H1 (cell line): ENCODE measurements around the gene RASGRP4. TPM values are rescaled to one million over a fixed set of nuclear protein-coding genes. Genes with fewer than 3 reads are reported as not detected.

Experiments
- CTCF ChIA-PET: fragments of 300-600 bp; sonication (Branson Sonifier 250); formaldehyde crosslinking; loops from one replicate; lab custom pipeline; 2021; ENCODE audit not compliant: partially characterized antibody; lab: Charles Lee
- POLR2A ChIA-PET: fragments of 300-600 bp; sonication (Branson Sonifier 250); formaldehyde crosslinking; loops from one replicate; lab custom pipeline; 2021; ENCODE audit warnings: inconsistent platforms; ENCODE audit not compliant: partially characterized antibody; lab: Charles Lee
- DNase-seq, 2 experiments: peaks; one replicate each; pipeline versions ENCODE4 v3.0.0 to v3.0.0-alpha.2; 2010 to 2022; ENCODE audit warnings: low spot score in 2 of 2, low read depth in 1 of 2, mixed read lengths in 1 of 2
- FAIRE-seq: peaks from 2 replicates; lab custom pipeline; 2011; peaks lifted over from hg19 to GRCh38; lab: Jason Lieb, UNC
- H2AFZ ChIP-seq: 2 replicates; pipeline ENCODE4 v1.8.1; 2012; ENCODE audit warnings: low read length, inconsistent platforms
- H2AK5ac ChIP-seq: 2 replicates; pipeline ENCODE4 v1.6.1; 2013; ENCODE audit warnings: low read depth, low read length
- H2BK120ac ChIP-seq: replicated peaks from 2 replicates; pipeline ENCODE3; 2013; ENCODE audit warnings: low read depth, low read length, inconsistent platforms
- H2BK12ac ChIP-seq: 2 replicates; pipeline ENCODE4 v1.6.1; 2013; ENCODE audit warnings: low read depth, low read length
- H2BK15ac ChIP-seq: 2 replicates; pipeline ENCODE4 v1.6.1; 2013; ENCODE audit warnings: low read length
- H2BK20ac ChIP-seq: 2 replicates; pipeline ENCODE4 v1.6.1; 2013; ENCODE audit warnings: low read length
- H2BK5ac ChIP-seq: 2 replicates; pipeline ENCODE4 v1.6.1; 2013; ENCODE audit warnings: low read depth, low read length
- H3K14ac ChIP-seq: 2 replicates; pipeline ENCODE4 v1.6.1; 2013; ENCODE audit warnings: inconsistent platforms; ENCODE audit not compliant: insufficient read length
- H3K18ac ChIP-seq: 2 replicates; pipeline ENCODE4 v1.6.1; 2013; ENCODE audit warnings: low read length; ENCODE audit errors: extremely low read depth
- H3K23ac ChIP-seq: 2 replicates; pipeline ENCODE4 v1.6.1; 2013; ENCODE audit warnings: inconsistent platforms; ENCODE audit not compliant: insufficient read length
- H3K23me2 ChIP-seq: 2 replicates; pipeline ENCODE4 v1.6.1; 2013; ENCODE audit warnings: low read depth, low read length
- H3K27ac ChIP-seq: 2 replicates; pipeline ENCODE4 v1.6.1; 2011; ENCODE audit warnings: low read depth, low read length, inconsistent platforms
- H3K27me3 ChIP-seq, 4 experiments: replicated peaks in 1 of 4; 1 replicate in 1 of 4; 2 replicates in 3 of 4; pipeline versions ENCODE4 v1.6.1 to v1.8.1; 2011 to 2013; ENCODE audit warnings: low read length in 3 of 4, mild to moderate bottlenecking in 3 of 4, inconsistent platforms in 2 of 4, mixed read lengths in 2 of 4, moderate library complexity in 1 of 4; ENCODE audit not compliant: control insufficient read depth in 3 of 4, insufficient read depth in 3 of 4; ENCODE audit errors: extremely low read depth in 1 of 4
- H3K36me3 ChIP-seq, 4 experiments: 2 replicates each; pipeline versions ENCODE4 v1.6.1 to v1.8.1; 2011 to 2013; ENCODE audit warnings: mild to moderate bottlenecking in 4 of 4, low read length in 3 of 4, moderate library complexity in 2 of 4, control low read depth in 1 of 4, inconsistent platforms in 1 of 4; ENCODE audit not compliant: insufficient read depth in 4 of 4, control insufficient read depth in 2 of 4
- H3K4ac ChIP-seq: replicated peaks from 2 replicates; pipeline ENCODE3; 2013; ENCODE audit warnings: low read length, low read depth, mixed read lengths, inconsistent platforms; ENCODE audit not compliant: insufficient read length
- H3K4me1 ChIP-seq, 4 experiments: replicated peaks in 1 of 4; 1 replicate in 1 of 4; 2 replicates in 3 of 4; pipeline versions ENCODE4 v1.6.1 to v1.8.1; 2011 to 2013; ENCODE audit warnings: low read length in 3 of 4, inconsistent platforms in 2 of 4, mixed read lengths in 1 of 4; ENCODE audit not compliant: insufficient read depth in 4 of 4, control insufficient read depth in 3 of 4
- H3K4me2 ChIP-seq, 2 experiments: 2 replicates each; pipeline versions ENCODE4 v1.6.1 to v1.8.1; 2011 to 2013; ENCODE audit warnings: low read depth in 2 of 2, low read length in 2 of 2, control low read depth in 1 of 2, inconsistent platforms in 1 of 2, mild to moderate bottlenecking in 1 of 2; ENCODE audit not compliant: insufficient read depth in 1 of 2
- H3K4me3 ChIP-seq, 4 experiments: fragments of 200-600, 300-600 bp in 1 of 4; sonication (generic), shearing (Covaris generic), sonication (Bioruptor Twin) in 1 of 4; 2 replicates each; pipeline versions ENCODE4 v1.5.1 to v1.8.1; 2011 to 2016; ENCODE audit warnings: low read length in 4 of 4, low read depth in 3 of 4, control low read depth in 2 of 4, inconsistent platforms in 2 of 4, mild to moderate bottlenecking in 2 of 4, mixed read lengths in 1 of 4, moderate library complexity in 1 of 4; ENCODE audit not compliant: insufficient read depth in 2 of 4; ENCODE audit errors: extremely low read depth in 1 of 4
- H3K56ac ChIP-seq: replicated peaks from 2 replicates; pipeline ENCODE3; 2013; ENCODE audit warnings: low read depth, mild to moderate bottlenecking, mixed read lengths, low read length, inconsistent platforms; ENCODE audit not compliant: insufficient read length
- H3K79me1 ChIP-seq: 2 replicates; pipeline ENCODE4 v1.6.1; 2013; ENCODE audit warnings: low read depth, low read length, control low read depth
- H3K79me2 ChIP-seq, 2 experiments: 2 replicates each; pipeline versions ENCODE4 v1.6.1 to v1.8.1; 2012 to 2013; ENCODE audit warnings: low read length in 2 of 2, mild to moderate bottlenecking in 2 of 2, inconsistent platforms in 1 of 2; ENCODE audit not compliant: insufficient read depth in 2 of 2, control insufficient read depth in 1 of 2
- H3K9ac ChIP-seq, 4 experiments: replicated peaks in 1 of 4; 1 replicate in 1 of 4; 2 replicates in 3 of 4; pipeline versions ENCODE4 v1.6.1 to v1.8.1; 2011 to 2013; ENCODE audit warnings: low read depth in 3 of 4, low read length in 3 of 4, control low read depth in 2 of 4, mild to moderate bottlenecking in 2 of 4, moderate library complexity in 2 of 4, inconsistent platforms in 1 of 4; ENCODE audit errors: extremely low read depth in 1 of 4
- H3K9me3 ChIP-seq, 2 experiments: 2 replicates each; pipeline versions ENCODE4 v1.6.1 to v1.8.1; 2012 to 2013; ENCODE audit warnings: mild to moderate bottlenecking in 2 of 2, moderate library complexity in 2 of 2, control low read depth in 1 of 2, inconsistent platforms in 1 of 2, low read depth in 1 of 2, low read length in 1 of 2, mixed read lengths in 1 of 2; ENCODE audit not compliant: insufficient read depth in 2 of 2
- H4K20me1 ChIP-seq, 2 experiments: replicated peaks in 1 of 2; 2 replicates each; pipeline versions ENCODE3 to v1.8.1; 2011 to 2013; ENCODE audit warnings: inconsistent platforms in 2 of 2, low read length in 2 of 2, mild to moderate bottlenecking in 1 of 2; ENCODE audit not compliant: insufficient read depth in 2 of 2, control insufficient read depth in 1 of 2
- H4K5ac ChIP-seq: 2 replicates; pipeline ENCODE4 v1.6.1; 2013; ENCODE audit warnings: low read length, low read depth, mixed read lengths, inconsistent platforms; ENCODE audit not compliant: insufficient read length
- H4K8ac ChIP-seq: 2 replicates; pipeline ENCODE4 v1.8.0; 2013; ENCODE audit warnings: mild to moderate bottlenecking, moderate library complexity, low read length, inconsistent platforms; ENCODE audit not compliant: insufficient read depth; ENCODE audit errors: extremely low read depth
- H4K91ac ChIP-seq: replicated peaks from 2 replicates; pipeline ENCODE3; 2013; ENCODE audit warnings: low read length, mixed read lengths, inconsistent platforms; ENCODE audit not compliant: insufficient read length
- TAF7 ChIP-seq: optimal IDR thresholded peaks from 2 replicates; pipeline ENCODE3; 2011; ENCODE audit warnings: low read depth, mild to moderate bottlenecking, inconsistent platforms, low read length, moderate library complexity, borderline replicate concordance
- WGBS, 2 experiments: shearing (Covaris generic) in 1 of 2; methylation state at CpG; one replicate each; pipeline versions ENCODE4 v1.1.6 to v1.1.7; 2013 to 2015; ENCODE audit warnings: low lambda C conversion rate in 2 of 2, mixed read lengths in 2 of 2, inconsistent platforms in 1 of 2, low coverage in 1 of 2, missing lambda C conversion rate in 1 of 2; ENCODE audit not compliant: insufficient replicate concordance in 2 of 2, insufficient coverage in 1 of 2, insufficient read length in 1 of 2; ENCODE audit errors: extremely low coverage in 1 of 2, missing lambda C conversion rate in 1 of 2; 5-methylcytosine and 5-hydroxymethylcytosine counted together
- polyA plus RNA-seq, 7 experiments: library from polyadenylated mRNA; depleted of rRNA in 3 of 7; stranded (reverse) in 5 of 7; unstranded in 2 of 7; fragments of >200 nt in 5 of 7; fragments of 200-250 nt in 2 of 7; gene quantifications; 1 replicate in 5 of 7; 2 replicates in 1 of 7; 4 replicates in 1 of 7; pipeline versions ENCODE4 v1.2.1 to v1.2.3, GENCODE V29; 2011 to 2013; ENCODE audit warnings: missing spikeins in 2 of 7, mixed read lengths in 2 of 7
- total RNA-seq: library from RNA; stranded (reverse); fragmentation: NEBNext Ultra II Directional; extraction: Animal tissue kit (Norgen Biotek cat#: 25700); gene quantifications from 2 replicates; pipeline ENCODE4 v1.2.1, GENCODE V29; 2021

Gene RASGRP4
- total and polyA plus RNA-seq, 2 of the 8 experiments (the other 6 are each of a cell fraction or from before 2014, with no cell fraction given): 1.9 to 3.1 TPM

- no peak overlapping the region for H4K91ac ChIP-seq
- no peak overlapping the region for H3K14ac ChIP-seq
- DNase-seq: no peak
- H3K36me3 ChIP-seq: no peaks in the 10 kb centered on the region; a peak in 2 of 8 replicates
- peak overlapping the region; percentile 67 to 100 for H3K4me2 ChIP-seq
- no peak overlapping the region for H4K8ac ChIP-seq
- peak overlapping the region; percentile 21 to 88 (median 40); a peak in 6 of 8 replicates for H3K4me3 ChIP-seq
- CTCF ChIA-PET: interaction anchor here (0.6 to 5.7 kb wide), 15 partner anchors 11 to 527 kb away, joined by 3 to 37 read pairs (median 4); partner anchors contain the start of gene CATSPERG
- H2BK120ac ChIP-seq: no peak overlapping the region
- no peak overlapping the region for H2BK12ac ChIP-seq
- H4K5ac ChIP-seq: no peak overlapping the region
- H3K27ac ChIP-seq: no peak overlapping the region
- peaks cover 0 to 2% (median 0%) of the 10 kb centered on the region in 4 experiments; a peak in 2 of 7 replicates for H3K27me3 ChIP-seq
- H2BK15ac ChIP-seq: no peak overlapping the region
- H4K20me1 ChIP-seq: peaks cover 0 to 5% of the 10 kb centered on the region in 2 experiments
- no peak for FAIRE-seq
- POLR2A ChIA-PET: interaction anchor here (0.7 to 3.8 kb wide), 11 partner anchors 10 to 239 kb away, joined by 3 to 35 read pairs (median 4); partner anchors contain the start of genes CATSPERG, GGN, SPINT2 and SPRED3
- no peak overlapping the region for H3K56ac ChIP-seq
- no peak overlapping the region for H3K4ac ChIP-seq
- whole genome bisulfite sequencing, 2 experiments: 73% methylated on average over 6 of the region's 6 CpGs; no CpG with 5 or more reads in 1 of the 2 experiments
- H3K4me1 ChIP-seq: peaks cover 0 to 6% (median 3%) of the 10 kb centered on the region in 4 experiments; a peak in 3 of 7 replicates
- no peak overlapping the region for H2AK5ac ChIP-seq
- TF ChIP-seq TAF7: no peak
- no peak overlapping the region for H2BK5ac ChIP-seq
- H3K18ac ChIP-seq: no peak overlapping the region
- no peak overlapping the region for H2BK20ac ChIP-seq
- H3K79me2 ChIP-seq: peaks cover 0 to 22% of the 10 kb centered on the region in 2 experiments; a peak in 2 of 4 replicates
- H3K9ac ChIP-seq: no peak overlapping the region
- H3K9me3 ChIP-seq: no peaks in the 10 kb centered on the region
- peaks cover 7% of the 10 kb centered on the region; the same call in 1 of the 2 replicates for H3K23me2 ChIP-seq
- peaks cover 14% of the 10 kb centered on the region for H3K79me1 ChIP-seq
- peak overlapping the region; percentile 60; the same call in 1 of the 2 replicates for H2AFZ ChIP-seq
- no peak overlapping the region for H3K23ac ChIP-seq
Observed at GRCh38 chr19:38373907-38374331, 52.1 kb downstream of the RASGRP4 start.
